Gastroesophageal sphincter (tissue), 4 donors: ENCODE measurements around the gene SDR42E1. TPM values are rescaled to one million over a fixed set of nuclear protein-coding genes. Genes with fewer than 3 reads are reported as not detected.

Source experiments
- ATAC-seq: fragments of 150-250 bp; one replicate; pipeline ENCODE4 v1.9.1; 2016; ENCODE audit warnings: mild to moderate bottlenecking, moderate library complexity
- H3K27ac ChIP-seq, 4 donors: fragments of 200-600 bp; sonication (generic) in 3 of 4; 1 replicate in 3 of 4; 2 replicates in 1 of 4; pipeline ENCODE4 v1.5.1; 2016 to 2019
- H3K27me3 ChIP-seq: fragments of 200-600 bp; sonication (generic); one replicate; pipeline ENCODE4 v1.5.1; 2019
- H3K36me3 ChIP-seq, 2 donors: fragments of 200-600 bp; sonication (generic); one replicate each; pipeline ENCODE4 v1.5.1; 2019; ENCODE audit warnings: control low read depth in 1 of 2
- H3K4me1 ChIP-seq, 3 donors: fragments of 200-600 bp; sonication (generic); 1 replicate in 2 of 3; 2 replicates in 1 of 3; pipeline ENCODE4 v1.5.1; 2016 to 2019; ENCODE audit warnings: control low read depth in 2 of 3
- H3K4me3 ChIP-seq, 2 donors: fragments of 200-600 bp; sonication (generic); one replicate each; pipeline ENCODE4 v1.5.1; 2019; ENCODE audit warnings: mild to moderate bottlenecking in 1 of 2, moderate library complexity in 1 of 2
- H3K9me3 ChIP-seq, 3 donors: fragments of 200-600 bp; sonication (generic); one replicate each; pipeline ENCODE4 v1.5.1; 2017 to 2019; ENCODE audit warnings: control low read depth in 2 of 3
- CTCF ChIP-seq, 4 experiments: fragments of 200-600 bp in 2 of 4; fragments of 450-650 bp in 2 of 4; sonication (generic) in 1 of 4; IDR thresholded peaks; one replicate each; pipeline ENCODE4 v1.5.1; 2017 to 2019; ENCODE audit warnings: antibody characterized with exemption in 4 of 4, mild to moderate bottlenecking in 2 of 4, moderate library complexity in 2 of 4
- EP300 ChIP-seq: sonication (generic); formaldehyde crosslinking; IDR thresholded peaks from one replicate; pipeline ENCODE4 v1.6.1; 2017; ENCODE audit warnings: antibody characterized with exemption, mild to moderate bottlenecking
- POLR2A ChIP-seq, 2 donors: fragments of 450-650 bp; IDR thresholded peaks; one replicate each; pipeline ENCODE4 v1.6.1; 2017; ENCODE audit warnings: antibody characterized with exemption in 2 of 2, mild to moderate bottlenecking in 2 of 2, moderate library complexity in 1 of 2
- POLR2AphosphoS5 ChIP-seq: sonication (generic); formaldehyde crosslinking; IDR thresholded peaks from one replicate; pipeline ENCODE4 v1.6.1; 2017; ENCODE audit warnings: antibody characterized with exemption
- WGBS, 2 donors: methylation state at CpG; one replicate each; pipeline ENCODE4 v1.1.5; 2018; ENCODE audit warnings: low coverage in 1 of 2; 5-methylcytosine and 5-hydroxymethylcytosine counted together
- total RNA-seq, 4 donors: library from RNA; depleted of rRNA; stranded (reverse); fragments of >200 nt; gene quantifications; one replicate each; pipeline ENCODE4 v1.1.0, GENCODE V29; 2016

SDR42E1 gene
- total RNA-seq, 4 donors from 2014 or later = 0.62 to 2.1 (median 1.7) TPM

GRCh38 chr16:82055728-82056549, 44.7 kb upstream of the SDR42E1 start:
- no peak for ATAC-seq
- Histone ChIP-seq H3K27ac (no peak overlapping the region), H3K36me3 (no peaks in the 10 kb centered on the region), H3K4me3 (no peak overlapping the region), H3K27me3 (peaks cover 9% of the 10 kb centered on the region), H3K9me3 (no peaks in the 10 kb centered on the region), H3K4me1 (no peaks in the 10 kb centered on the region)
- TF ChIP-seq POLR2AphosphoS5 (no peak), CTCF (IDR thresholded peaks at IDR 0.05) (no peak), POLR2A (IDR thresholded peaks at IDR 0.05) (no peak)
- 76 to 80% methylated on average over 8 of the region's 8 CpGs for WGBS, 2 donors

- H3K9me3 ChIP-seq = no peaks in the 10 kb centered on the region
- peaks cover 9% of the 10 kb centered on the region for H3K27me3 ChIP-seq
- ATAC-seq = no peak
- no peaks in the 10 kb centered on the region for H3K4me1 ChIP-seq
- H3K4me3 ChIP-seq = no peak overlapping the region
- no peaks in the 10 kb centered on the region for H3K36me3 ChIP-seq
- TF ChIP-seq EP300 (no peak), POLR2AphosphoS5 (no peak), POLR2A (IDR thresholded peaks at IDR 0.05) (no peak), CTCF (IDR thresholded peaks at IDR 0.05) (no peak)
- no peak overlapping the region for H3K27ac ChIP-seq
- 90 to 97% methylated on average over 3 of the region's 3 CpGs for WGBS, 2 donors
These were observed 43.8 kb upstream of the SDR42E1 start for GRCh38 chr16:82055117-82055516.

GRCh38 chr16:82051656-82052055, 40.4 kb upstream of the SDR42E1 start:
- ATAC-seq = no peak
- 70 to 85% methylated on average over 5 of the region's 5 CpGs for WGBS, 2 donors
- H3K4me3 ChIP-seq = no peak overlapping the region
- H3K27ac ChIP-seq = no peak overlapping the region
- TF ChIP-seq EP300 = no peak
- no peak for TF ChIP-seq POLR2A (IDR thresholded peaks at IDR 0.05)
- TF ChIP-seq CTCF (IDR thresholded peaks at IDR 0.05) = no peak
- no peak for TF ChIP-seq POLR2AphosphoS5
- H3K27me3 ChIP-seq = peaks cover 4% of the 10 kb centered on the region
- no peaks in the 10 kb centered on the region for H3K36me3 ChIP-seq
- H3K4me1 ChIP-seq = no peaks in the 10 kb centered on the region
- H3K9me3 ChIP-seq = no peaks in the 10 kb centered on the region

- Histone ChIP-seq H3K9me3 (no peaks in the 10 kb centered on the region), H3K4me1 (no peaks in the 10 kb centered on the region), H3K4me3 (no peak overlapping the region), H3K36me3 (no peaks in the 10 kb centered on the region), H3K27me3 (peaks cover 4% of the 10 kb centered on the region), H3K27ac (no peak overlapping the region)
- ATAC-seq = no peak
- 84% methylated on average over 3 of the region's 4 CpGs; no CpG with 5 or more reads in 1 of the 2 donors for WGBS, 2 donors
- TF ChIP-seq POLR2AphosphoS5 = no peak
- no peak for TF ChIP-seq POLR2A (IDR thresholded peaks at IDR 0.05)
- TF ChIP-seq CTCF (IDR thresholded peaks at IDR 0.05) = no peak
- no peak for TF ChIP-seq EP300
These were observed 39.7 kb upstream of the SDR42E1 start for GRCh38 chr16:82050909-82051357.

- Histone ChIP-seq H3K27me3 (peaks cover 4% of the 10 kb centered on the region), H3K27ac (no peak overlapping the region), H3K4me1 (no peaks in the 10 kb centered on the region), H3K4me3 (no peak overlapping the region), H3K9me3 (no peaks in the 10 kb centered on the region), H3K36me3 (no peaks in the 10 kb centered on the region)
- ATAC-seq = no peak
- TF ChIP-seq POLR2AphosphoS5 = no peak
- no peak for TF ChIP-seq CTCF (IDR thresholded peaks at IDR 0.05)
- TF ChIP-seq POLR2A (IDR thresholded peaks at IDR 0.05) = no peak
- no peak for TF ChIP-seq EP300
- 64 to 77% methylated on average over 3 of the region's 3 CpGs for WGBS, 2 donors
These were observed 39.2 kb upstream of the SDR42E1 start for GRCh38 chr16:82050506-82050905.
